ENCODE measurements around the gene RCAN2.

RCAN2 gene

GRCh38 chr6:46296586-46296985 lies 194.7 kb downstream of the RCAN2 start:
- TF ChIP-seq TAF1 (IDR thresholded peaks at IDR 0.05; ENCODE audit: borderline replicate concordance, insufficient read depth, low read length), result no peak
- no peak for TF ChIP-seq SIN3A (IDR thresholded peaks at IDR 0.05; ENCODE audit: borderline replicate concordance, insufficient read depth, low read length)
- TF ChIP-seq FOXP2 (optimal IDR thresholded peaks at IDR 0.05; ENCODE audit: borderline replicate concordance, extremely low read depth, extremely low read length, insufficient read depth), result no peak
- no peak for TF ChIP-seq REST (IDR thresholded peaks at IDR 0.05; ENCODE audit: insufficient read depth in 1 of 2, low read depth in 2 of 2, low read length in 2 of 2)
- no peak for TF ChIP-seq POLR2AphosphoS5 (IDR thresholded peaks at IDR 0.05; ENCODE audit: low read depth, low read length)

GRCh38 chr6:46293641-46294316 lies 197.5 kb downstream of the RCAN2 start:
- TF ChIP-seq TAF1 (IDR thresholded peaks at IDR 0.05; ENCODE audit: borderline replicate concordance, insufficient read depth, low read length), result no peak
- no peak for TF ChIP-seq POLR2AphosphoS5 (IDR thresholded peaks at IDR 0.05; ENCODE audit: low read depth, low read length)
- no peak for TF ChIP-seq REST (IDR thresholded peaks at IDR 0.05; ENCODE audit: insufficient read depth in 1 of 2, low read depth in 2 of 2, low read length in 2 of 2)
- TF ChIP-seq FOXP2 (optimal IDR thresholded peaks at IDR 0.05; ENCODE audit: borderline replicate concordance, extremely low read depth, extremely low read length, insufficient read depth), result no peak
- no peak for TF ChIP-seq SIN3A (IDR thresholded peaks at IDR 0.05; ENCODE audit: borderline replicate concordance, insufficient read depth, low read length)

- TF ChIP-seq FOXP2 (optimal IDR thresholded peaks at IDR 0.05; ENCODE audit: borderline replicate concordance, extremely low read depth, extremely low read length, insufficient read depth) (no peak), TAF1 (IDR thresholded peaks at IDR 0.05; ENCODE audit: borderline replicate concordance, insufficient read depth, low read length) (no peak), POLR2AphosphoS5 (IDR thresholded peaks at IDR 0.05; ENCODE audit: low read depth, low read length) (no peak), SIN3A (IDR thresholded peaks at IDR 0.05; ENCODE audit: borderline replicate concordance, insufficient read depth, low read length) (no peak)
These were observed 199.4 kb downstream of the RCAN2 start for GRCh38 chr6:46291880-46292279.

GRCh38 chr6:46291275-46291633 lies 200.0 kb downstream of the RCAN2 start:
- TF ChIP-seq TAF1 (IDR thresholded peaks at IDR 0.05; ENCODE audit: borderline replicate concordance, insufficient read depth, low read length) (no peak), POLR2AphosphoS5 (IDR thresholded peaks at IDR 0.05; ENCODE audit: low read depth, low read length) (no peak), REST (IDR thresholded peaks at IDR 0.05; ENCODE audit: insufficient read depth in 1 of 2, low read depth in 2 of 2, low read length in 2 of 2) (no peak), FOXP2 (optimal IDR thresholded peaks at IDR 0.05; ENCODE audit: borderline replicate concordance, extremely low read depth, extremely low read length, insufficient read depth) (no peak), SIN3A (IDR thresholded peaks at IDR 0.05; ENCODE audit: borderline replicate concordance, insufficient read depth, low read length) (no peak)

- TF ChIP-seq TAF1 (IDR thresholded peaks at IDR 0.05; ENCODE audit: borderline replicate concordance, insufficient read depth, low read length) (no peak), REST (IDR thresholded peaks at IDR 0.05; ENCODE audit: insufficient read depth in 1 of 2, low read depth in 2 of 2, low read length in 2 of 2) (no peak), SIN3A (IDR thresholded peaks at IDR 0.05; ENCODE audit: borderline replicate concordance, insufficient read depth, low read length) (no peak), FOXP2 (optimal IDR thresholded peaks at IDR 0.05; ENCODE audit: borderline replicate concordance, extremely low read depth, extremely low read length, insufficient read depth) (no peak), POLR2AphosphoS5 (IDR thresholded peaks at IDR 0.05; ENCODE audit: low read depth, low read length) (no peak)
These were observed 200.6 kb downstream of the RCAN2 start for GRCh38 chr6:46290421-46291274.

All from PFSK-1 (cell line).